Prostate gland (tissue), 2 donors: Measurements from ENCODE around the gene FNDC5.

Experiments used
- POLR2A ChIP-seq: fragments of 450-650 bp; IDR thresholded peaks from one replicate; pipeline ENCODE4 v1.6.1; 2016; ENCODE audit warnings: antibody characterized with exemption, mild to moderate bottlenecking
- TF ChIP-seq, protein P1 (sequence below), 4 experiments: fragments of 200-600 bp in 2 of 4; fragments of 450-650 bp in 2 of 4; sonication (generic) in 2 of 4; IDR thresholded peaks; 1 replicate in 3 of 4; 2 replicates in 1 of 4; pipeline ENCODE4 v1.5.1; 2016 to 2019; ENCODE audit warnings: antibody characterized with exemption in 4 of 4, mild to moderate bottlenecking in 2 of 4, moderate library complexity in 2 of 4

DNA sequence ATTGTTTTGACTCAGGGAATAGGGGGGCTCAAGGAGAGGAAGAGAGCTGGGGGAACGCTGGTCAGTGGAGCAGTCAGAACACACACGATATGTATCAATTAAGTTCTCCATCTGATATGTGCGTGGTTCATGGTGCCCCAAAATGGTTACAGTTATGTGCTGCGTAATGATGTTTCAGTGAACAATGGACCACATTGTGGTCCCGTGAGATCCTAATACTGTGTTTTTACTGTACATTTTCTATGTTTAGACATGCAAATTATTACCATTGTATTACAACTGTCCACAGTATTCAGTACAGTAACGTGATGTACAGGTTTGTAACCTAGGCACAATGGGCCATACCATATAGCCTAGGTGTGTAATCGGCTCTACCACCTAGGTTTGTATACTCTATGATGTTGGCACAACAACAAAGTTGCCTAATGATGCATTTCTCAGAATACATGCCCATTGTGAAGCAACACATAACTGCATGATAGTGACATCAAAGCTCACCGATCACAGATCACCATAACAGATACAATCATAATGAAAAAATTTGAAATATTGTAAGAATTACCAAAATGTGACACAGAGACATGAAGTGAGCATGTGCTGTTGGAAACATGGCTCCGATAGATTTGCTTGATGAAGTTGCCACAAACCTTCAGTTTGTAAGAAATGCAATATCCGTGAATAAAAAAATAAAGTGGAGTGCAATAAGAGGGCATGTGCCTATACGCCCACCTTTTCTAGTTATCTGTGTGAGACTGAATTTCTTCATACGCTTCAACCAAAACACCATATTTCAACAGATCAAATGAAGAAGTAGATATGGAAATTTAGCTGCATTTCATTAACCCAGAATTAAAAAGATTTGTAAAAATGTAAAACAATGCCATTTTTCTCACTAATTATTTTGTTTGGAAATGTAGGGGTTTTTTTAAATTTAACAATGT, 45.3 kb upstream of the FNDC5 start:
- TF ChIP-seq, protein P1, sequence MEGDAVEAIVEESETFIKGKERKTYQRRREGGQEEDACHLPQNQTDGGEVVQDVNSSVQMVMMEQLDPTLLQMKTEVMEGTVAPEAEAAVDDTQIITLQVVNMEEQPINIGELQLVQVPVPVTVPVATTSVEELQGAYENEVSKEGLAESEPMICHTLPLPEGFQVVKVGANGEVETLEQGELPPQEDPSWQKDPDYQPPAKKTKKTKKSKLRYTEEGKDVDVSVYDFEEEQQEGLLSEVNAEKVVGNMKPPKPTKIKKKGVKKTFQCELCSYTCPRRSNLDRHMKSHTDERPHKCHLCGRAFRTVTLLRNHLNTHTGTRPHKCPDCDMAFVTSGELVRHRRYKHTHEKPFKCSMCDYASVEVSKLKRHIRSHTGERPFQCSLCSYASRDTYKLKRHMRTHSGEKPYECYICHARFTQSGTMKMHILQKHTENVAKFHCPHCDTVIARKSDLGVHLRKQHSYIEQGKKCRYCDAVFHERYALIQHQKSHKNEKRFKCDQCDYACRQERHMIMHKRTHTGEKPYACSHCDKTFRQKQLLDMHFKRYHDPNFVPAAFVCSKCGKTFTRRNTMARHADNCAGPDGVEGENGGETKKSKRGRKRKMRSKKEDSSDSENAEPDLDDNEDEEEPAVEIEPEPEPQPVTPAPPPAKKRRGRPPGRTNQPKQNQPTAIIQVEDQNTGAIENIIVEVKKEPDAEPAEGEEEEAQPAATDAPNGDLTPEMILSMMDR (IDR thresholded peaks at IDR 0.05): no peak
- TF ChIP-seq POLR2A: no peak
